Body of pancreas (tissue), 4 donors: ENCODE measurements around the gene LMO4. TPM values are rescaled to one million over a fixed set of nuclear protein-coding genes. Genes with fewer than 3 reads are reported as not detected.

Source experiments
- ATAC-seq: fragments of 150-250 bp; one replicate; pipeline ENCODE4 v1.9.1; 2016
- DNase-seq, 4 donors: peaks; one replicate each; pipeline ENCODE4 v3.0.0-alpha.2; 2019
- H3K27ac ChIP-seq, 4 donors: fragments of 200-600 bp; sonication (generic); 1 replicate in 3 of 4; 2 replicates in 1 of 4; pipeline versions ENCODE4 v1.5.1 to v1.6.1; 2016 to 2019; ENCODE audit warnings: mild to moderate bottlenecking in 1 of 4, mixed read lengths in 1 of 4, moderate library complexity in 1 of 4
- H3K27me3 ChIP-seq, 2 donors: fragments of 200-600 bp; sonication (generic); one replicate each; pipeline ENCODE4 v1.6.0; 2016; ENCODE audit warnings: mild to moderate bottlenecking in 1 of 2
- H3K36me3 ChIP-seq, 2 donors: fragments of 200-600 bp; sonication (generic); replicated peaks in 1 of 2; 2 replicates each; pipeline ENCODE4 v1.5.1; 2016; ENCODE audit warnings: low read depth in 2 of 2; ENCODE audit not compliant: insufficient read depth in 1 of 2
- H3K4me1 ChIP-seq: fragments of 200-600 bp; sonication (generic); one replicate; pipeline ENCODE4 v1.6.0; 2016
- H3K4me3 ChIP-seq, 2 donors: fragments of 200-600 bp; sonication (generic); 1 replicate in 1 of 2; 2 replicates in 1 of 2; pipeline ENCODE4 v1.5.1; 2016 to 2019
- H3K9me3 ChIP-seq, 3 donors: fragments of 200-600 bp; sonication (generic); 1 replicate in 2 of 3; 2 replicates in 1 of 3; pipeline ENCODE4 v1.5.1; 2016
- POLR2A ChIP-seq, 3 donors: fragments of 450-650 bp; IDR thresholded peaks; one replicate each; pipeline ENCODE4 v1.6.1; 2016; ENCODE audit warnings: antibody characterized with exemption in 3 of 3, mild to moderate bottlenecking in 2 of 3
- WGBS, 2 donors: methylation state at CpG; one replicate each; pipeline ENCODE4 v1.1.5; 2017; 5-methylcytosine and 5-hydroxymethylcytosine counted together
- intact Hi-C: fragments of 100-400 bp; cut with DNase I; formaldehyde crosslinking; loops from one replicate; pipeline ENCODE4 v1.15.1; 2023
- total RNA-seq, 2 donors: library from RNA; depleted of rRNA; stranded (reverse); fragments of >200 nt; gene quantifications; one replicate each; pipeline ENCODE4 v1.1.0, GENCODE V29; 2016
- TF ChIP-seq, protein P1 (sequence below), 7 experiments: fragments of 450-650 bp in 4 of 7; fragments of 200-600 bp in 3 of 7; sonication (generic) in 3 of 7; IDR thresholded peaks; one replicate each; pipeline ENCODE4 v1.5.1; 2016 to 2019; ENCODE audit warnings: antibody characterized with exemption in 7 of 7

Gene LMO4
- total RNA-seq, 2 donors from 2014 or later = 14.2 to 23.6 TPM

- TF ChIP-seq POLR2A (IDR thresholded peaks at IDR 0.05) = no peak
- TF ChIP-seq, protein P1, sequence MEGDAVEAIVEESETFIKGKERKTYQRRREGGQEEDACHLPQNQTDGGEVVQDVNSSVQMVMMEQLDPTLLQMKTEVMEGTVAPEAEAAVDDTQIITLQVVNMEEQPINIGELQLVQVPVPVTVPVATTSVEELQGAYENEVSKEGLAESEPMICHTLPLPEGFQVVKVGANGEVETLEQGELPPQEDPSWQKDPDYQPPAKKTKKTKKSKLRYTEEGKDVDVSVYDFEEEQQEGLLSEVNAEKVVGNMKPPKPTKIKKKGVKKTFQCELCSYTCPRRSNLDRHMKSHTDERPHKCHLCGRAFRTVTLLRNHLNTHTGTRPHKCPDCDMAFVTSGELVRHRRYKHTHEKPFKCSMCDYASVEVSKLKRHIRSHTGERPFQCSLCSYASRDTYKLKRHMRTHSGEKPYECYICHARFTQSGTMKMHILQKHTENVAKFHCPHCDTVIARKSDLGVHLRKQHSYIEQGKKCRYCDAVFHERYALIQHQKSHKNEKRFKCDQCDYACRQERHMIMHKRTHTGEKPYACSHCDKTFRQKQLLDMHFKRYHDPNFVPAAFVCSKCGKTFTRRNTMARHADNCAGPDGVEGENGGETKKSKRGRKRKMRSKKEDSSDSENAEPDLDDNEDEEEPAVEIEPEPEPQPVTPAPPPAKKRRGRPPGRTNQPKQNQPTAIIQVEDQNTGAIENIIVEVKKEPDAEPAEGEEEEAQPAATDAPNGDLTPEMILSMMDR (IDR thresholded peaks at IDR 0.05) = no peak
- Histone ChIP-seq H3K4me3 (no peak overlapping the region), H3K27ac (no peak overlapping the region), H3K4me1 (no peaks in the 10 kb centered on the region), H3K27me3 (no peaks in the 10 kb centered on the region), H3K9me3 (no peaks in the 10 kb centered on the region), H3K36me3 (no peaks in the 10 kb centered on the region)
- DNase-seq (no peak), ATAC-seq (no peak)
- 77 to 81% methylated on average over 8 of the region's 8 CpGs for WGBS, 2 donors
- intact Hi-C loops = no loop called here
Observed at GRCh38 chr1:87307306-87307705, 21.4 kb upstream of the LMO4 start.

GRCh38 chr1:87307931-87308330, 20.7 kb upstream of the LMO4 start:
- no peaks in the 10 kb centered on the region for H3K9me3 ChIP-seq
- intact Hi-C loops = no loop called here
- 66 to 76% methylated on average over 4 of the region's 4 CpGs for WGBS, 2 donors
- ATAC-seq (no peak), DNase-seq (no peak)
- no peak overlapping the region for H3K4me3 ChIP-seq
- H3K27me3 ChIP-seq = no peaks in the 10 kb centered on the region
- no peaks in the 10 kb centered on the region for H3K4me1 ChIP-seq
- no peak overlapping the region for H3K27ac ChIP-seq
- TF ChIP-seq, protein P1 (IDR thresholded peaks at IDR 0.05) = no peak
- TF ChIP-seq POLR2A (IDR thresholded peaks at IDR 0.05) = no peak
- no peaks in the 10 kb centered on the region for H3K36me3 ChIP-seq

GRCh38 chr1:87314091-87314490, 14.6 kb upstream of the LMO4 start:
- intact Hi-C loops = no loop called here
- H3K4me1 ChIP-seq = no peaks in the 10 kb centered on the region
- no peak overlapping the region for H3K4me3 ChIP-seq
- no peaks in the 10 kb centered on the region for H3K36me3 ChIP-seq
- no peak overlapping the region for H3K27ac ChIP-seq
- TF ChIP-seq, protein P1 (IDR thresholded peaks at IDR 0.05) = no peak
- TF ChIP-seq POLR2A (IDR thresholded peaks at IDR 0.05) = no peak
- no peaks in the 10 kb centered on the region for H3K9me3 ChIP-seq
- ATAC-seq (no peak), DNase-seq (no peak)
- 87 to 90% methylated on average over 6 of the region's 6 CpGs for WGBS, 2 donors
- no peaks in the 10 kb centered on the region for H3K27me3 ChIP-seq

DNA sequence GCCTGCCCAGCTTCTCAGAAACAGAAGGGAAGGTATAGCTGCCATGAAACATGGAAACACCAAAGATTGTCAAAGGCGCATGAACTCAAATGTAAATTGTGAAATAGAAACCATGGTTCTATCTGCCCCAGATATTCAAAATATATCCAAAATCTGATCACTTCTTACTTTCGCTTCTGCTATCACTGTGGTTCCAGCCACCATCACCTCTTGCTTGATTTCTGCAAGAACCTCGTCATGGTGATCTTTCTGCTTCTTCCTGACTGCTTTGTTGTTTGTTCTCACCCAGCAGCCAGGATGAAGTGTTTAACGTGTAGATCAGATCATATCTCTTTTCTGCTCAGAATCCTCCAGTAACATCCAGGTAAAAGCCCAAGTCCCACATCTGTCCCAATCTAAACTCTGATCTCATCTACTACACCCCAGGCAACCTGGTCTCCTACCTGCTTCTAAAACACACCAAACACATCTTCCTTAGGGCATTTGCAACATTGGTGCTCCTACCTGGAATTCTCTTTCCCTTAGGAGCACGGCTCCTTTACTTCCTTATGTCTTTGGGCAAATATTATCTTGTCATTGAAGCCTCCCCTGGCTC, 10.5 kb upstream of the LMO4 start:
- TF ChIP-seq, protein P1 (IDR thresholded peaks at IDR 0.05) = no peak
- no peak for TF ChIP-seq POLR2A (IDR thresholded peaks at IDR 0.05)
- intact Hi-C loops = no loop called here
- H3K9me3 ChIP-seq = no peaks in the 10 kb centered on the region
- DNase-seq = no peak
- no peaks in the 10 kb centered on the region for H3K27me3 ChIP-seq
- ATAC-seq = no peak
- H3K36me3 ChIP-seq = no peaks in the 10 kb centered on the region
- no peak overlapping the region for H3K4me3 ChIP-seq
- H3K4me1 ChIP-seq = no peaks in the 10 kb centered on the region
- no peak overlapping the region for H3K27ac ChIP-seq
- WGBS, 2 donors = 57 to 65% methylated on average over 5 of the region's 5 CpGs

- TF ChIP-seq POLR2A (IDR thresholded peaks at IDR 0.05) = no peak
- TF ChIP-seq, protein P1 (IDR thresholded peaks at IDR 0.05) = no peak
Observed at GRCh38 chr1:87318806-87319205, 9.9 kb upstream of the LMO4 start.

More at GRCh38 chr1:87318806-87319205, 9.9 kb upstream of the LMO4 start:
- Histone ChIP-seq H3K4me3 (no peak overlapping the region), H3K9me3 (no peaks in the 10 kb centered on the region), H3K4me1 (no peaks in the 10 kb centered on the region), H3K27ac (no peak overlapping the region), H3K36me3 (no peaks in the 10 kb centered on the region), H3K27me3 (no peaks in the 10 kb centered on the region)
- ATAC-seq (no peak), DNase-seq (no peak)
- 48 to 63% methylated on average over 1 of the region's 1 CpG for WGBS, 2 donors
- intact Hi-C loops = no loop called here
